ENCODE measurements around the gene SLFN12.
"Not testable (repeated sequence)": the region's sequence is repeated elsewhere in the genome, so short reads cannot be mapped to it uniquely, and the experiment has no call there.

The SLFN12 gene

DNA sequence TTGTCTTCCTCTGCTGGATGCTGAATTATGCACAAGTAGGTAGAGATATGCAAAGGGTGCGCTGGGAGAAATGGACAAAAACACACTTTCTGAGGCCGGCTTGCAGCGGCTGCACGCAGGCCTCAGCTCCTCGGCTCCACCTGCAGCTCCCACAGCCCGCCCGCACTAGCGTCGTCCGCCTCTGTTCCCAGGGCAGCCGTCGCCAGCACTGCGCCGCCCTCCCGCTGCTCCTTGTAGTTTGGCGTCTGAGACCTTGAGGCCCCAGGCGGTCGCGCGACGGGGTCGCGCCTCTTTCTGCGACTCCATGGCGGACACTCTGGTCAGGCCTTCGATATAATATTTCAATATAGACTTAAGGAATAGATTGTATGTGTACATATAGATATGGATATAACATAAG lies 24.8 kb downstream of the SLFN12 start:
- no peak for DNase-seq

DNA sequence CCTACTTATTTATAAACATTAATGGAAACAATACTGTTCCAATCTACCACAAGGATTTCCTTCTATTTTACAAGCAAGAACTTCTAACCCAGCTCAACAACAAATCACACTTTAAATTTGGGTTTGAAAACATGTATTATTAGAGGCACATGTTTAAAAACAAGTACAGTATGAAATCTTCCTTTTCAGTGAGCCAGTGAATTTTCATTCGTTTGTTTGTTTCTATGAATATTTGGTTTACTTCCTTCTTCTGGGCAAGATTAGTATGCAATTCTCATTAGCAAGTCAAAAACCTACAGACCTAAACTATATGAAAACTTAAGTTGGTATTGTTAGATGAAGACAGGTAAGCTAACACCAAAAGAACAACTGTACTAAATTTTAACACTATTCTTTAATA lies 25.7 kb downstream of the SLFN12 start:
- no peak for DNase-seq

DNA sequence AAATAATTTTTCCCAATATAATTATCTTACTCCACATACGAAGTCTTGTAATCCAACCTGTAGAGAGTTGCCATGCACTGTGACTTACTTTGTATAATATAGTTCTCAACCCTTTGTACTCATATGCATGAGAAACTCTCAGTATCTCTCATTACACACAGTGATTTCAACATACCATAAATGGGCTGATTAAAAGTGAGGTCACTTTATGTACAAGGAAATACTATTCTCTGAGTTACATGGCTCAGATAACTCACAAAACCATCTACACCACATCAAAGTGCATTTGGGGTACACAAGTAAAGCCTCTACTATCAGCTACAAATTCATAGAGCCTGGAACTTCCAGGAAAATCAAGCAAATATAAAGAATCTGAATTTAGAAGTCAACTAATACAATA lies 27.9 kb downstream of the SLFN12 start:
- no peak for DNase-seq

DNA sequence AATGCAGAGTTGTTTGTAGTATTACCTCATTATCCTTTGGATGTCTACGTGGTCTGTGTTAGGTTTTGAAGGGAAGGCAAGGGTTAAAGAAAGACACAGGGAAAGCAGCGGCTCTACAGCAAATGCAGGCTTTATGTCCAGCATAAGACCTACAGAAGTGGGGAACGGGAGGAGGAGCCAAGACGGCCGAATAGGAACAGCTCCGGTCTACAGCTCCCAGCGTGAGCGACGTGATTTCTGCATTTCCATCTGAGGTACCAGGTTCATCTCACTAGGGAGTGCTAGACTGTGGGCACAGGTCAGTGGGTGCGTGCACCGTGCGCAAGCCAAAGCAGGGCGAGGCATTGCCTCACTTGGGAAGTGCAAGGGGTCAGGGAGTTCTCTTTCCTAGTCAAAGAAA lies 38.5 kb downstream of the SLFN12 start:
- DNase-seq = not testable (repeated sequence)

DNA sequence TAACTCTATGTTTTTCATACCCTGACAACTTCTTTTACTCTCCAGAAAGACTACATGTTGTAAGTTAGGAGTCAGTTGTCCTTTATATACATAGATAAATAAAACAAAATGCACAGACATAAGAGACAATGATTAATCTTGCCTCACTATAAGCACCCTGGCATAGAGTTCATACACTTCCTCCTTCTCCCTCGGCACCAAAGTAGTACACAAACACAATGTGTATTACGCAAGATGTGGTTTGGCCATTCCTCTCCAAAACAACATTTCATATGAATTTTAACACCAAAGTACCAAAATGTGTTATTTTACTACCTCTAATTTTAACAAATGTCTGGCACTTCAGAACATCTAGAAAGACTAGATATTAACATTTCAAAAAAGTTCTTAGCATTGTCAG lies 41.6 kb downstream of the SLFN12 start:
- no peak for DNase-seq

DNA sequence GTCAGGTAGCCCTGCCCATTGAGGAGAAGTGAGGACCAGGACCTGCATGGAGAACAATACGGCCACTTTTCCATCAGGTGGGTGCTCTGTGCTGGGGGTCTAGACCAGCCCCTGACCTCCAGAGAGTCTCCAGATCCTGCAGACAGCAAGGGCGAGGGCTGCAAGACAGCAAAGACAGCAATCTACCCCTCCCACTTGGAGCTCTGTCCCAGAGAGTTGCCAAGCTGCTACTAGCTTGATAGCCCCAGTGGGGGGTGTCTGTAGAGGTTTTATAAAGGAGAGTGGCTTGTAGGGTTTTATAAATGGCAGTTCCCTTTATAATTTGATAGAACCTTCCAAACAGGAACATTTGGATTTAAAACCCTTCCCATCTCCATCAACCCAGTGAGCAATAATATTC lies 42.1 kb downstream of the SLFN12 start:
- DNase-seq = no peak

DNA sequence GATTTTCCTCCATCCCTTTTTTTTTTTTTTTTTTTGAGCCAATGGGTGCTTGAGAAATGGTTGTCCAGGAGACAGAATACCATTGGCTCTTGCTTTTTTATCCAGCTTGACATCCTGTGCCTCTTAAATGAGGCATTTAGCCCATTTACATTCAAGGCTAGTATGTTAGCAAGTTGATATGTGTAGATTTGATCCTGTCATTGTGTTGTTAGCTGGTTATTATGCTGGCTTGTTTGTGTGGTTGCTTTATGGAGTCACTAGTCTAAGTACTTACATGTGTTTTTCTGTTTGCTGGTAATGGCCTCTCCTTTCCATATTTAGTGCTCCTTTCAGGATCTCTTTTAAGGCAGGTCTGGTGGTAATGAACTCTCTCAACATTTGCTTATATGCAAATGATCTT lies 44.8 kb downstream of the SLFN12 start:
- DNase-seq = no peak

DNA sequence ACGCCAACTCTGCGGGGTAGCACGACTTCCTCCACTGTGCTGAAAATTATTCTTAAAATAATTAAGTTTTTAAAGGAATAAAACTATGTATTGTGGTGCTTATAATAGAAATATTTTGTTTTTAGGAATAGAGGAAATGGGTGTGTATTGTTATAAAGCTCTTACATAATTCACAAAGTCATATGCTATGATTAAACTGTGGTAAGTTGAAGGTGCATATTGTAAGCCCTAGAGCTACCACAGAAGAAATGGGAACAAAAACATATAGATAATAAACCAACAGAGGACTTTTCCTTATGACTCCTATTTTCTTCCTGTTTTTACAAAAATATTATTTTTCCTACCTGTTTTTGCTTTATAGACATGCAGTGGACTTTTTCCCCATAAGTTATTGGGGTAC lies 54.6 kb downstream of the SLFN12 start:
- DNase-seq = no peak

DNA sequence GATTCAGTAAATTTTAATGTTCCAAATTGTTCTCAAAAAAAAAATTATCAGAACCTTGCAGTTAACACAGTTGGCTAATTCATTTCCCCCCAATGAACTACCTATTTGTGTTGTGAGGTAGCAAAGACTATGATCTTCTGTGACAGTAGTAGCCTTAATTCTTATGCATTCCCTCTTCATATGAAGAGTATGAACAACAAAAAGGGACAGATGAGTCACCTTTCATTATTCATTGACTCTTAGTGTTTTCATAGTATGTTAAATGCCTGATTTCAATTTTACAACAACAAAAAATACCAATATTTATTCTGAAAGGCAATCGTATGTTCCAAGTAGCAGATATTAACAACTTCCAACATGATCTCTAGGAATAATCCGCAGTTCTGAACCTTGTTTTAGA lies 55.2 kb downstream of the SLFN12 start:
- no peak for DNase-seq

DNA sequence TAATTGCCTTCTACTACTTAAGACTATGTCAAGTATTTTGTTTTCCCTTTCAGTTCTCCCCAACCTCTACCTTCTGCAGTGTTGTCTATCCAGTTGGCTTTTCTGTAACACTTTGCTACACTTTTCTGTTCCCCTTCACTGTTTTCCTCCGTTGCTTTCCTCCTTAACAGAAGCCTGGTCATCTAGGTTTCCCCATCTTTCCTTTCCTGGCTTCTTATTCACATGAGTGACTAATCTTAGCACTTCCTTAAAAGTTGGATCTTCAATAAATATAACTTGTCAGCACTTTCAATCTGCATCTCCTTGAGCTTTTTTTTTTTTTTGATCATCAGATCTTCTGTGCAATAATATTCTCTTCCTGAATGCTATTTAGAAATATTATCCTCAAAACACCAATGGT lies 56.1 kb downstream of the SLFN12 start:
- DNase-seq = peak; percentile 40

DNA sequence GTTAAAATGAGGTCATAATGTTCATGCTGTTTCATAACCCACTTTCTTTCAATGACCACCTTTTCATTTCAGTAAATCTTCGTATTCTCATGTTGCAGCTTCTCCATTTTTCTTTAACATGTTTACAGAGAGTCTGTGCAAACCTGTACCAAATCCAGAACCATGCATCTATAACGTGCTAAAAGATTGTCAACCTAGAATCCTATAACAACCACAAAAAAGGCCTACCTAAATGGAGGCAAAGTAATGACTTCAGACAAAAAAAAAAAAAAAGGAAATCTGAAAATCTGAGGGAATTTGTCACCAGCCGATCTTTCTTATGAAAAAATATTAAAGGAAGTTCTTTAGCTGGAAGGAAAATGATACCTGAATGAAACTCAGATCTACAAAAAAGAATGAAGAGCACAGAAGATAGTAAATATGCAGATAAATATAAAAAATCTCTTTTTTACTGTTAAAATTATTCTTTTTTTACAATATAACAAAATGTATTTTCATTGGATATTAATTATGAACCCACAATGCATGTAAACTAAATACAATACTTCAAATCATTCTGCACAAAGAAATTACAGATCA lies 57.4 kb downstream of the SLFN12 start:
- DNase-seq = no peak

DNA sequence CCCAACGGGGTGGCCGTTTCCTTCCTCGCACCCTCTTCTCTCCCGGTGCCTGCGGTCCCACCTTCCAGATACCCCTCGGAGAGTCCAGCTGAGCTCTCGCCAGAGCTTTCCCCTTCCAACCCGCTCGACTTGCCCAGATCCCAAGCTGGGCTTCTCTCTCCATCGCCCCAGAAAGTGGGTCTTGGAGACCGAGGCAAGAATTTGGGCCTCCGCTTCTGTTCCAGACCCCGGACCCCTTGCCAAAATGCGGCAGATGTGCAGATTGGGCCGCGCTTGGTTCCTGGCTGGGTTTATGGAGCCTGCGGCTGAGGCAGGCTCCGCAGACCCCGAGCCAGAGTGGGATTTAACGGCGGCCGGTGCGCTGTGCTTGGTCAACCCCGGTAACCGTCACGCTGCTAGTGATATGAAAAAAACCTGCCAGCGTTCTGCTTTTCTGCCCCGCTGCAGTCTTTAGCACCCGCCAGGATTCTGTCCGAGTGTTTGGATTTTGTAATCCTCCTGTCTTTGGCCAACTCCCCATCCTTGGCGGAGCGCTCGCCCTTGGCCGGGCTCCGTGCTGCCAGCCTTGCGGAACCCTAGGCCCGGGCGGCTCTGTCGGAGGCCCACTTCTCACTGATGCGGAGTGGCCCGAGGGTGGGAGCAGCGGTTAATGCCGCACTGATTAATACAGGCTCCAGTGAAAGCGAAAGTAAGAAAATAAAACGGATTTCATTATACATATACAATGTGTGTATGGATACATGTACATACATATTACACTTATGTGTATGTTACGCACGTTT lies 58.1 kb downstream of the SLFN12 start:
- DNase-seq = peak; percentile 35

DNA sequence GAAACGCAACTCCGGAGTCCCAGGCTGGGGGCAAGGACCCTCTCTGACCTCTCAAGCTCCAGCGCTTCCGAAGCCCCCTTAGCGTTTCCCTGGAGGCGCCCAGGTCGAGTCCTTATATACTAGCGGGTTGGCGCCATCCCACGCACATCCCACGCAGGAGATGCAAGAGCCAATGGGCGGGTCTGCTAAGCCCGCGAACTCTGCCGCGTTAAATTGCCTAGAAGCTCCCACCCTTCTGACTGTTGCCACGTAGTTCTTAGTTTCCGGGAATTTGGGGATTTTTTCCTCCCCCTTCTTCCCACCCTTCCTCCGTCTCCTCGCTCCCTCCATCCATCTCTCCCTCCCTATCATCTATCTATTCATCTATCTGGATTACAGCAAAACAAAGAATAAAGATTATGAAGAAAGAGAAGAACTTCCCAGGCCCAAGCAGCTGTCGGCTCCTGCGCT lies 58.7 kb downstream of the SLFN12 start, which contains the start of gene SLFN11:
TSS of gene SLFN11 (minus strand) at position 88 of the 450 bp plus-strand sequence. CDS start 9,814 bp downstream, outside the sequence.
- peak; percentile 92 for DNase-seq

DNA sequence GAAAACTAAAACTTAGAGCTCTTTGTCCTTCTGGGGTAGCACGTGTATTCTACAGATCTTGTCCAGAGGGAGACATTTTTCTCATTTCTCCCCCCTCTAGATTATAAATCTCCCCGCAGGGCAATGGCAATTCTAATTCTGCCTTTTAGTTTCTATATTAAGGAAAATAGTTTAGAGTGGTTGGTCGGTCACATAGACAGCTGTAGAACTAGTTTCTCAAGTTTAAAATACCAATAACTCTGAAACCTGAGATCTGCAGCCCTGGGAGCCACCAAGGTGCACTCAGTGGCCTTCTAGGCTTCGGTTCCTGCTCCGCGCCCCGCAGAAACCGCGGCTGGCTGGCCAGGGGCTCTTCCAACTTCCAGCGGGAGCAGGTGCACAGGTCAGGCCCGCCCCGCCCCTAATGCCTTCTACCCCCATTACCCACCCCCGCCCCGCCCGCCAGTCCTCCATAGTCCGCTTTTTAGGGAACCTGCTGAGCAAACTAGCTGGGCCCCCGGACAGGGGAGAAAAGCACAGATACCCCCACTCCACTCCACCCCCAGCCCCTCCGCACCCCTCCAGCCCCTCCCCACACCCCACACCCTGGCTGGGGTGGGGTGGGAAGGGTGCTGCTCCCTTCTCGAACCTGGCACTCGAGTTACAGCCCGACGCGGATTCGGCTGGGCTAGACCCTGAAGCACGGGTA lies 59.3 kb downstream of the SLFN12 start:
- DNase-seq = no peak

DNA sequence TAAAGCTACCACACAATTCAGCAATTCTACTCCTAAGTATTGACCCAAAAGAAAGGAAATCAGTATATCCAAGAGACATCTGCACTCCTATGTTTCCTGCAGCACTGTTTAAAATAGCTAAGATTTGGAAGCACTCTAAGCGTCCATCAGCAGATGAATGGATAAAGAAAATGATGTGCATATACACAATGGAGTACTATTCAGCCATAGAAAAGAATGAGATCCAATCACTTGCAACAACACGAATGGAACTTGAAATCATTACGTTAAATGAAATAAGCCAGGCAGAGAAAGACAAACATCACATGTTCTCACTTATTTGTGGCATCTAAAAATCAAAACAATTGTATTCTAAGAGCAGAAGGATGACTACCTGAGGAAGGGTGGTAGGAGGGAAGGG lies 60.4 kb downstream of the SLFN12 start:
- DNase-seq = no peak

DNA sequence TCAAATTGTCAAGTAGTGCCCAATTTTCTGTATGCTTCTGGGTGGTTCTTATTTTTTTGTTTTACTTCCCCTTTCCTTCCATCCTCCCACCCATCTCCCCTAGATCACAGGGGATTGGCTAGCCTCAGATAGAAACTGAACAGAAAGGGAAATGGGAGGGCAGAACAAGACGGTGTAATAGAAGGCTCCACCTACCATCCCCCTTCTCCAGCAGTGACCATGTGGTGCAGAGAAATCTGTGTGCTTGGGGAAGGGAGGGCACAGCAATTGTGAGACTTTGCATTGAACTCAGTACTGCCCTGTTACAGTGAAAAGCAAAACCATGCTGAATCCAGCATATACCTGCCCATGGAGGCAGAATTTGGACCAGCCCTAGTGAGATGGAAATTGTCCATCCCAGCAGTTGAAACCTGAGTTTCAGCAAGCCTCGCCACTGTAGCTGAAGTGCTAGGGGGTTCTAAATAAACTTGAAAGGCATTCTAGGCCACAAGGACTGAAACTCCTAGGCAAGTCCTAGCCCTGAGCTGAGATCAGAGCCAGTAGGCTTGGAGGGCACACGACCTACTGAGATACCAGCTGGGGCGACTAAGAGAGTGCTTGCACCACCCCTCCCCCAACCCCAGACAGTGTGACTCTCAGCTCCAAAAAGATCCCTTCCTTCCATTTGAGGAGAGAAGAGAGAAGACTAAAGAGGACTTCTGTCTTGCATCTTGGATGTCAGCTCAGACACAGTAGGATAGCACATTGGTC lies 64.0 kb downstream of the SLFN12 start:
- no peak for DNase-seq

DNA sequence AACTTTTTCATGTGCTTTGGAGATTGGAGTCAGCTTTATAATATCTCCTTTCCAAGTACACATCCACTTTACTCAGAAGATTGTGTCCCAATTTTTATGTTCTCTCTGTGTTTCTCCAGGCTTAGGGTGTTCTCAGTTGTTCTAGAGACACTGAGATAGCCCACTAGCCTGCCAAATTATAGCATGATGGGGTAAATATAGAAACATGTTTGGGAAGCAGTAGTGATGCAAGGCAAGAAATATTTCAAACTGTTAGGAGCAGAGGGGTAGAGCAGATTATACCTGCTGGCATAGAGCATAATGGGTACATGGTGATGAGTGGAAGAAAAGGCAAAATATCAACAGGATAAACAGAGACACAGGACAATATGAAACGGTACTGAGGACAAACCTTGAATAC lies 71.3 kb downstream of the SLFN12 start:
- no peak for DNase-seq
